OCI-LY7 (cell line): ENCODE results near the gene MEF2A. TPM values are rescaled to one million over a fixed set of nuclear protein-coding genes. Genes with fewer than 3 reads are reported as not detected.

Experiments
- BruUV-seq: library from RNA; stranded (reverse); fragments of 400-500 nt; replicated peaks from 2 replicates; lab custom pipeline; 2021; lab: Mats Ljungman, UMichigan
- CTCF ChIA-PET: fragments of 300-600 bp; sonication (Branson Sonifier 250); formaldehyde crosslinking; loops from one replicate; lab custom pipeline; 2022; ENCODE audit warnings: antibody characterized with exemption; ENCODE audit not compliant: unreplicated experiment; lab: Charles Lee
- POLR2A ChIA-PET: fragments of 300-600 bp; sonication (Branson Sonifier 250); formaldehyde crosslinking; loops from one replicate; lab custom pipeline; 2022; ENCODE audit warnings: antibody characterized with exemption; lab: Charles Lee
- DNase-seq: peaks from one replicate; pipeline ENCODE4 v3.0.0-alpha.2; 2015; ENCODE audit warnings: low spot score
- H2AFZ ChIP-seq: fragments of 200-600 bp; sonication (generic), shearing (Covaris generic); 2 replicates; pipeline ENCODE4 v1.6.1; 2014; ENCODE audit warnings: mild to moderate bottlenecking, antibody characterized with exemption, low read length, moderate library complexity
- H3K27ac ChIP-seq: fragments of 200-600 bp; sonication (generic); 2 replicates; pipeline ENCODE4 v1.5.1; 2014; ENCODE audit warnings: mixed run types, low read depth, mild to moderate bottlenecking, moderate library complexity, low read length, inconsistent platforms; ENCODE audit not compliant: poor library complexity, severe bottlenecking
- H3K36me3 ChIP-seq: fragments of 200-600 bp; sonication (generic); 2 replicates; pipeline ENCODE4 v1.6.1; 2014; ENCODE audit warnings: mild to moderate bottlenecking, antibody characterized with exemption, low read length, moderate library complexity, mixed read lengths; ENCODE audit not compliant: insufficient read depth
- H3K4me1 ChIP-seq: fragments of 200-600 bp; sonication (generic); 2 replicates; pipeline ENCODE4 v1.5.1; 2014; ENCODE audit warnings: mild to moderate bottlenecking, low read length; ENCODE audit not compliant: insufficient read depth, poor library complexity, severe bottlenecking
- H3K4me2 ChIP-seq: fragments of 200-600 bp; sonication (generic); 2 replicates; pipeline ENCODE4 v1.6.1; 2014; ENCODE audit warnings: mild to moderate bottlenecking, low read length
- H3K4me3 ChIP-seq: fragments of 200-600 bp; sonication (generic); 2 replicates; pipeline ENCODE4 v1.5.1; 2014; ENCODE audit warnings: mild to moderate bottlenecking, low read depth, low read length; ENCODE audit not compliant: poor library complexity, severe bottlenecking
- H3K79me2 ChIP-seq: fragments of 200-600 bp; sonication (generic); 2 replicates; pipeline ENCODE4 v1.6.1; 2016; ENCODE audit warnings: low read depth, mild to moderate bottlenecking, low read length, moderate library complexity, mixed read lengths; ENCODE audit not compliant: insufficient read depth
- H3K9me2 ChIP-seq: fragments of 200-600 bp; sonication (generic); 2 replicates; pipeline ENCODE4 v1.6.1; 2016; ENCODE audit warnings: mild to moderate bottlenecking, low read length, mixed read lengths; ENCODE audit not compliant: insufficient read depth
- H3K9me3 ChIP-seq: fragments of 200-600 bp; sonication (generic); 2 replicates; pipeline ENCODE4 v1.6.1; 2014; ENCODE audit warnings: mild to moderate bottlenecking, mixed run types, low read length, mixed read lengths
- H4K20me1 ChIP-seq: fragments of 200-600 bp; sonication (generic); 2 replicates; pipeline ENCODE4 v1.6.1; 2014; ENCODE audit warnings: mild to moderate bottlenecking, antibody characterized with exemption, low read length, moderate library complexity, mixed read lengths; ENCODE audit not compliant: insufficient read depth
- EZH2phosphoT487 ChIP-seq: fragments of 200-600 bp; sonication (generic); IDR thresholded peaks from 2 replicates; pipeline ENCODE4 v1.6.1; 2018; ENCODE audit warnings: low read depth, borderline replicate concordance, mild to moderate bottlenecking, mixed run types, antibody characterized with exemption, low read length, moderate library complexity, mixed read lengths
- intact Hi-C: fragments of 100-400 bp; cut with micrococcal nuclease; formaldehyde crosslinking; loops from one replicate; pipeline ENCODE4 v1.10.0; 2022; ENCODE audit not compliant: unreplicated experiment
- total RNA-seq, 2 experiments: library from RNA; depleted of rRNA in 1 of 2; stranded (reverse); fragments of >200 nt in 1 of 2; shearing (Covaris generic) in 1 of 2; gene quantifications; 2 replicates each; pipeline ENCODE4 v1.2.3, GENCODE V29; 2014 to 2022
- TF ChIP-seq, protein P1 (sequence below): fragments of 200-600 bp; sonication (generic); conservative IDR thresholded peaks from 2 replicates; pipeline ENCODE4 v1.5.1; 2014; ENCODE audit warnings: mild to moderate bottlenecking, antibody characterized with exemption, low read length, moderate library complexity, mixed read lengths

MEF2A gene
- total RNA-seq, 2 experiments from 2014 or later = 28.0 to 38.2 TPM

DNA sequence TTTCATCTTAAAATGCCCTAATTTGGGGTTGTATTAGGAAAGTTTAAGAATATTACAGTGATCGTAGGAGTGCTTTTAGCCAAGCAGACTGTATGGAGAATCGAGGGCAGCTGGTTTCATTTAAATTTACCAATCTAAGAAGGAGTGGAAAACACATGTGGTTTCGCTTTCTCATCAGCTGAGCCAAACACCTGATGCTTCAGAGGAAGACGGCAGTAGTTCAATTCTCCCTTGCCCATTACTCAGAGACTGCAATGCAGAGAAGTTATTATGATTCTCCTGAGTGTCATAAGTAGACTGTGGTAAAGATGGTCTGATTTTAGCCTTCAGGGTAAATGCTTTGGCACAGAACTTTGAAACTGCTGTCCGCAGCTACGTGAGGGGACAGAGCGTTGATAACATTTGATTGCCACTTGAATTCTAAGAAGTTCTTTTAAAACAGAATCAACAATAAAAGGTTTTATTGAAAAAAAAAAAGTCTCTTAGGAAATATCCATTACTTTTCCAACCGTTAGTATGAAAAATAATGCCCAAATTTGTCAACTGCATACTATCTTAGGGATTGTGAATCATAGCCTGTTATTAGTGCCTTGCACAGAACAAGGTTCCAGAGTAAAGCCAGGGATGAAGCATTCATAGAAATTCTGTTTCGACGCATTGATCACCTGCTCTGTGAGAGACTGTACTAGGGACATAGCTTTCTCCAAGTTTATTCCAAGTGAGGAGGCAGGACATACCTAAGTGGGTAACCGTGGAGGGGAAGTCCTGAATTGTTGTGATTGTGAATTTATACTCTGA, 141.9 kb downstream of the MEF2A start:
- Histone ChIP-seq H3K27ac (no peak overlapping the region), H3K36me3 (peaks cover 15% of the 10 kb centered on the region; the same call in 1 of the 2 replicates), H3K79me2 (no peaks in the 10 kb centered on the region), H3K4me2 (no peak overlapping the region; the same call in 1 of the 2 replicates), H3K4me1 (peaks cover 9% of the 10 kb centered on the region), H3K9me3 (no peaks in the 10 kb centered on the region), H2AFZ (no peak overlapping the region), H3K9me2 (no peaks in the 10 kb centered on the region), H3K4me3 (no peak overlapping the region), H4K20me1 (no peaks in the 10 kb centered on the region)
- TF ChIP-seq EZH2phosphoT487 = no peak
- TF ChIP-seq, protein P1, sequence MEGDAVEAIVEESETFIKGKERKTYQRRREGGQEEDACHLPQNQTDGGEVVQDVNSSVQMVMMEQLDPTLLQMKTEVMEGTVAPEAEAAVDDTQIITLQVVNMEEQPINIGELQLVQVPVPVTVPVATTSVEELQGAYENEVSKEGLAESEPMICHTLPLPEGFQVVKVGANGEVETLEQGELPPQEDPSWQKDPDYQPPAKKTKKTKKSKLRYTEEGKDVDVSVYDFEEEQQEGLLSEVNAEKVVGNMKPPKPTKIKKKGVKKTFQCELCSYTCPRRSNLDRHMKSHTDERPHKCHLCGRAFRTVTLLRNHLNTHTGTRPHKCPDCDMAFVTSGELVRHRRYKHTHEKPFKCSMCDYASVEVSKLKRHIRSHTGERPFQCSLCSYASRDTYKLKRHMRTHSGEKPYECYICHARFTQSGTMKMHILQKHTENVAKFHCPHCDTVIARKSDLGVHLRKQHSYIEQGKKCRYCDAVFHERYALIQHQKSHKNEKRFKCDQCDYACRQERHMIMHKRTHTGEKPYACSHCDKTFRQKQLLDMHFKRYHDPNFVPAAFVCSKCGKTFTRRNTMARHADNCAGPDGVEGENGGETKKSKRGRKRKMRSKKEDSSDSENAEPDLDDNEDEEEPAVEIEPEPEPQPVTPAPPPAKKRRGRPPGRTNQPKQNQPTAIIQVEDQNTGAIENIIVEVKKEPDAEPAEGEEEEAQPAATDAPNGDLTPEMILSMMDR = no peak
- ChIA-PET POLR2A (interaction anchor here (0.6 to 0.7 kb wide), 4 partner anchors 16 to 874 kb away, joined by 3 to 4 read pairs (median 3); no protein-coding TSS in a partner anchor), CTCF (interaction anchor here (0.5 kb wide), 1 partner anchor 439 kb away, joined by 3 read pairs; no protein-coding TSS in a partner anchor)
- intact Hi-C loops = loop anchor here (10.0 kb wide), 2 partner anchors 193 to 303 kb away; no protein-coding TSS in a partner anchor
- BruUV-seq = no TSS peak
- no peak for DNase-seq

DNA sequence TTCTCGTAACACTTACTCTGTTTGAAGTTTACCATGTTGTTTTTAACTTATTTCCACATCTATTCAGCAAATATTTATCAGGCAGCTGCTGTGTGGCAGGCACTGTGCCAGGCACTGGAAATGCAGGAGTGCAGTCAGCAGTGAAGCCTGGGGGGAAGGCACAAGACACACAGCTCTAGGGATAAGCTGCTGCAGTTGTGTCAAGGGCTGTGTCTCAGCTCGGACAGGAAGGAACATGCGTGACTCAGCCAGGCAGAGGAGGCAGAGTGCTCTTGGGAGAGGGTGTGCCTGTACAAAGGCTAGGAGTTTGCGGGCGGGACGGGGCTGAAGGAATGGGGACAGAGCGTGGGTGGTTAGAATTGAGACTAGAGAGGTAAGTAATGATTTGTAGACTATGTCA, 142.8 kb downstream of the MEF2A start:
- ChIA-PET POLR2A (interaction anchor here (0.6 kb wide), 3 partner anchors 15 to 181 kb away, joined by 3 to 4 read pairs (median 3); no protein-coding TSS in a partner anchor), CTCF (no interaction called here)
- Histone ChIP-seq H3K79me2 (no peaks in the 10 kb centered on the region), H3K9me3 (no peaks in the 10 kb centered on the region), H3K27ac (no peak overlapping the region), H3K36me3 (peaks cover 20% of the 10 kb centered on the region; the same call in 1 of the 2 replicates), H4K20me1 (no peaks in the 10 kb centered on the region), H3K9me2 (no peaks in the 10 kb centered on the region), H3K4me1 (peaks cover 6% of the 10 kb centered on the region), H3K4me2 (no peak overlapping the region), H2AFZ (no peak overlapping the region), H3K4me3 (no peak overlapping the region)
- DNase-seq = no peak
- TF ChIP-seq, protein P1 = no peak
- no peak for TF ChIP-seq EZH2phosphoT487
- intact Hi-C loops = loop anchor here (10.0 kb wide), 2 partner anchors 194 to 304 kb away; no protein-coding TSS in a partner anchor
- no TSS peak for BruUV-seq
